Adrenal gland (tissue), 5 donors: Measurements from ENCODE around the gene PRPF8.

Source experiments
- POLR2A ChIP-seq, 2 donors: fragments of 450-650 bp; IDR thresholded peaks; one replicate each; pipeline ENCODE4 v1.6.1; 2017; ENCODE audit warnings: antibody characterized with exemption in 2 of 2, mild to moderate bottlenecking in 2 of 2, moderate library complexity in 1 of 2
- TF ChIP-seq, protein P1 (sequence below), 6 experiments: fragments of 450-650 bp in 4 of 6; fragments of 200-600 bp in 2 of 6; sonication (generic) in 1 of 6; IDR thresholded peaks; 1 replicate in 5 of 6; 2 replicates in 1 of 6; pipeline versions ENCODE4 v1.5.1 to v1.8.0; 2016 to 2021; ENCODE audit warnings: antibody characterized with exemption in 6 of 6, mild to moderate bottlenecking in 2 of 6, moderate library complexity in 1 of 6
- donor health status: DM: no; HTN: no; CAD: no.

- TF ChIP-seq, protein P1, sequence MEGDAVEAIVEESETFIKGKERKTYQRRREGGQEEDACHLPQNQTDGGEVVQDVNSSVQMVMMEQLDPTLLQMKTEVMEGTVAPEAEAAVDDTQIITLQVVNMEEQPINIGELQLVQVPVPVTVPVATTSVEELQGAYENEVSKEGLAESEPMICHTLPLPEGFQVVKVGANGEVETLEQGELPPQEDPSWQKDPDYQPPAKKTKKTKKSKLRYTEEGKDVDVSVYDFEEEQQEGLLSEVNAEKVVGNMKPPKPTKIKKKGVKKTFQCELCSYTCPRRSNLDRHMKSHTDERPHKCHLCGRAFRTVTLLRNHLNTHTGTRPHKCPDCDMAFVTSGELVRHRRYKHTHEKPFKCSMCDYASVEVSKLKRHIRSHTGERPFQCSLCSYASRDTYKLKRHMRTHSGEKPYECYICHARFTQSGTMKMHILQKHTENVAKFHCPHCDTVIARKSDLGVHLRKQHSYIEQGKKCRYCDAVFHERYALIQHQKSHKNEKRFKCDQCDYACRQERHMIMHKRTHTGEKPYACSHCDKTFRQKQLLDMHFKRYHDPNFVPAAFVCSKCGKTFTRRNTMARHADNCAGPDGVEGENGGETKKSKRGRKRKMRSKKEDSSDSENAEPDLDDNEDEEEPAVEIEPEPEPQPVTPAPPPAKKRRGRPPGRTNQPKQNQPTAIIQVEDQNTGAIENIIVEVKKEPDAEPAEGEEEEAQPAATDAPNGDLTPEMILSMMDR (IDR thresholded peaks at IDR 0.05) = no peak
- no peak for TF ChIP-seq POLR2A (IDR thresholded peaks at IDR 0.05)
Measured at GRCh38 chr17:1604831-1605528, 79.7 kb downstream of the PRPF8 start.
